Neuronal stem cell (in vitro differentiated cells): ENCODE measurements around the gene PRRX1.

Experiments used
- DNase-seq: peaks from one replicate; pipeline ENCODE4 v3.0.0-alpha.2; 2013; ENCODE audit warnings: low spot score
- H2AFZ ChIP-seq: one replicate; pipeline ENCODE4 v1.6.1; 2013; ENCODE audit warnings: mild to moderate bottlenecking, low read length, inconsistent platforms
- H2AK5ac ChIP-seq: 2 replicates; pipeline ENCODE4 v1.6.1; 2013; ENCODE audit warnings: low read depth, mild to moderate bottlenecking, inconsistent platforms, low read length, moderate library complexity, mixed read lengths
- H2BK120ac ChIP-seq: 2 replicates; pipeline ENCODE4 v1.6.1; 2013; ENCODE audit warnings: low read depth, mild to moderate bottlenecking, inconsistent platforms, low read length, moderate library complexity, mixed read lengths
- H2BK12ac ChIP-seq: one replicate; pipeline ENCODE4 v1.6.1; 2013; ENCODE audit warnings: low read length, inconsistent platforms
- H2BK15ac ChIP-seq: 2 replicates; pipeline ENCODE4 v1.6.1; 2013; ENCODE audit warnings: mild to moderate bottlenecking, low read length, inconsistent platforms, mixed read lengths
- H2BK5ac ChIP-seq: one replicate; pipeline ENCODE4 v1.6.1; 2013; ENCODE audit warnings: inconsistent platforms, mild to moderate bottlenecking, low read length, moderate library complexity
- H3K14ac ChIP-seq: one replicate; pipeline ENCODE4 v1.6.1; 2013; ENCODE audit warnings: low read length, inconsistent platforms
- H3K18ac ChIP-seq: 2 replicates; pipeline ENCODE4 v1.6.1; 2013; ENCODE audit warnings: low read length, inconsistent platforms
- H3K23ac ChIP-seq: 2 replicates; pipeline ENCODE4 v1.6.1; 2013; ENCODE audit warnings: low read depth, mild to moderate bottlenecking, mixed read lengths, low read length, inconsistent platforms; ENCODE audit not compliant: poor library complexity
- H3K27ac ChIP-seq: replicated peaks from 3 replicates; pipeline ENCODE4 v1.5.1; 2013; ENCODE audit warnings: low read length, inconsistent platforms
- H3K27me3 ChIP-seq, 3 experiments: 2 replicates each; pipeline ENCODE4 v1.6.1; 2013; ENCODE audit warnings: low read length in 3 of 3, mild to moderate bottlenecking in 2 of 3, inconsistent platforms in 1 of 3, low read depth in 1 of 3, mixed read lengths in 1 of 3, moderate library complexity in 1 of 3; ENCODE audit not compliant: control insufficient read depth in 3 of 3, insufficient read depth in 3 of 3
- H3K36me3 ChIP-seq, 2 donors: replicated peaks in 1 of 2; 2 replicates each; pipeline ENCODE4 v1.6.1; 2013; ENCODE audit warnings: low read length in 2 of 2; ENCODE audit not compliant: control insufficient read depth in 2 of 2, insufficient read depth in 2 of 2
- H3K4ac ChIP-seq: 2 replicates; pipeline ENCODE4 v1.6.1; 2013; ENCODE audit warnings: inconsistent platforms, mild to moderate bottlenecking, low read length, moderate library complexity
- H3K4me1 ChIP-seq, 2 donors: 1 replicate in 1 of 2; 2 replicates in 1 of 2; pipeline ENCODE4 v1.6.1; 2013; ENCODE audit warnings: low read length in 2 of 2, low read depth in 1 of 2; ENCODE audit not compliant: control insufficient read depth in 2 of 2, insufficient read depth in 1 of 2
- H3K4me2 ChIP-seq: one replicate; pipeline ENCODE4 v1.6.1; 2013; ENCODE audit warnings: mild to moderate bottlenecking, low read length, inconsistent platforms; ENCODE audit not compliant: insufficient read depth, poor library complexity, severe bottlenecking
- H3K4me3 ChIP-seq, 2 donors: 2 replicates each; pipeline ENCODE4 v1.5.1; 2013; ENCODE audit warnings: low read length in 2 of 2, mild to moderate bottlenecking in 2 of 2, inconsistent platforms in 1 of 2, moderate library complexity in 1 of 2
- H3K79me1 ChIP-seq: one replicate; pipeline ENCODE4 v1.6.1; 2013; ENCODE audit warnings: low read depth, mild to moderate bottlenecking, inconsistent platforms, low read length, moderate library complexity
- H3K9ac ChIP-seq: one replicate; pipeline ENCODE4 v1.6.1; 2013; ENCODE audit warnings: mild to moderate bottlenecking, low read depth, low read length, inconsistent platforms; ENCODE audit not compliant: poor library complexity
- H3K9me3 ChIP-seq, 2 donors: replicated peaks in 1 of 2; 2 replicates each; pipeline versions ENCODE3 to v1.6.1; 2013; ENCODE audit warnings: low read length in 2 of 2, mild to moderate bottlenecking in 2 of 2, inconsistent platforms in 1 of 2, low read depth in 1 of 2, mixed read lengths in 1 of 2, moderate library complexity in 1 of 2; ENCODE audit not compliant: control insufficient read depth in 2 of 2, insufficient read depth in 1 of 2
- H4K8ac ChIP-seq: one replicate; pipeline ENCODE4 v1.6.1; 2013; ENCODE audit warnings: low read depth, mild to moderate bottlenecking, inconsistent platforms, low read length, moderate library complexity
- H4K91ac ChIP-seq: one replicate; pipeline ENCODE4 v1.6.1; 2013; ENCODE audit warnings: low read length, low read depth, mild to moderate bottlenecking, inconsistent platforms; ENCODE audit not compliant: poor library complexity
- WGBS, 2 donors: extraction: QIAGEN DNeasy Blood & Tissue Kit; methylation state at CpG; one replicate each; pipeline ENCODE4 v1.1.7; 2013; ENCODE audit warnings: missing lambda C conversion rate in 2 of 2, mixed read lengths in 1 of 2; ENCODE audit not compliant: insufficient read length in 2 of 2, insufficient replicate concordance in 1 of 2; ENCODE audit errors: extremely low coverage in 2 of 2; 5-methylcytosine and 5-hydroxymethylcytosine counted together

The PRRX1 gene

DNA sequence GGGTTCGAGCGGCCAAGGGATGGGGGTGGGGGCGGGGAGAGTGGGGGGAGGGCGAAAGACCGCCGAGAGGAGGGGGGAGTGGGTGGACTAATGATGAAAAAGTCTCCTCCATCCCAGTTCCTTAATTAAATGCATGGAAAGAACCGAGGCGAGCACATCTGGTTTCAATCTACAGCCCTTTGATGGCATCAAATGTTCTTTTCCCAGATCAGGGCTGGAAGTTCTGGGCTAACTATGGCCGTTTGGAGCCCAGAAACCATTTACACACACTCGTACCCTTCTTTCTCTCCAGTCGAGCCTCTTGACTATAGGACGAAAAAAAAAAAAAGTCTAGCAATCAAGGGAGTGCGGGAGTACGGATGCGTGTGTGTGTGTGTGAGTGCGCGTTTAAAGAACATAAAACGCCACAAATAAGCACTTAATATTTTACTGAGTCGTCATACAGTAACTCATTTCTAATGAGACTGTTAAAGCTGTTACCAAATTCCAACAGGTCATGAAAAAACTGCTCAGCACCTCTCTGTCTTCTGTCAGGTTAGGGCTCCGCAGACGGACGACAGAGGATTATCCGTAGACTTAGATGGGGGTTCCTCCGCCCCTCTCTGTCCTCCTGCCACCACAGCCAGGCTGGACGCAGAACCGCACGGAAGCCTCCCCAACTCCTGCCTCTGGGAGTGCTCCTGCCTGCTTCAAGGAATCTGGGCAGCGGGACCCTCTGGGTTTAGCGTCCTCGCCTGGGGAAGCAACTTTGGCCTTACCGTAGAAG, 2.1 kb upstream of the PRRX1 start:
- Histone ChIP-seq H2BK15ac (no peak overlapping the region), H3K9me3 (peaks cover 0 to 1% of the 10 kb centered on the region in 2 donors), H3K27me3 (peaks cover 42 to 93% (median 82%) of the 10 kb centered on the region in 3 experiments), H2AK5ac (no peak overlapping the region), H2BK120ac (no peak overlapping the region), H4K91ac (no peak overlapping the region), H3K79me1 (no peaks in the 10 kb centered on the region), H3K4ac (no peak overlapping the region), H3K4me1 (peaks cover 9 to 11% of the 10 kb centered on the region in 2 donors), H2AFZ (no peak overlapping the region), H2BK5ac (no peak overlapping the region), H3K9ac (no peak overlapping the region), H3K18ac (no peak overlapping the region), H3K4me2 (peak overlapping the region; percentile 37), H2BK12ac (no peak overlapping the region), H3K14ac (no peak overlapping the region), H3K36me3 (no peaks in the 10 kb centered on the region), H3K27ac (no peak overlapping the region), H3K23ac (no peak overlapping the region), H4K8ac (no peak overlapping the region), H3K4me3 (no peak overlapping the region)
- WGBS, 2 donors = no CpG with 5 or more reads among the region's 31 CpGs
- DNase-seq = no peak

DNA sequence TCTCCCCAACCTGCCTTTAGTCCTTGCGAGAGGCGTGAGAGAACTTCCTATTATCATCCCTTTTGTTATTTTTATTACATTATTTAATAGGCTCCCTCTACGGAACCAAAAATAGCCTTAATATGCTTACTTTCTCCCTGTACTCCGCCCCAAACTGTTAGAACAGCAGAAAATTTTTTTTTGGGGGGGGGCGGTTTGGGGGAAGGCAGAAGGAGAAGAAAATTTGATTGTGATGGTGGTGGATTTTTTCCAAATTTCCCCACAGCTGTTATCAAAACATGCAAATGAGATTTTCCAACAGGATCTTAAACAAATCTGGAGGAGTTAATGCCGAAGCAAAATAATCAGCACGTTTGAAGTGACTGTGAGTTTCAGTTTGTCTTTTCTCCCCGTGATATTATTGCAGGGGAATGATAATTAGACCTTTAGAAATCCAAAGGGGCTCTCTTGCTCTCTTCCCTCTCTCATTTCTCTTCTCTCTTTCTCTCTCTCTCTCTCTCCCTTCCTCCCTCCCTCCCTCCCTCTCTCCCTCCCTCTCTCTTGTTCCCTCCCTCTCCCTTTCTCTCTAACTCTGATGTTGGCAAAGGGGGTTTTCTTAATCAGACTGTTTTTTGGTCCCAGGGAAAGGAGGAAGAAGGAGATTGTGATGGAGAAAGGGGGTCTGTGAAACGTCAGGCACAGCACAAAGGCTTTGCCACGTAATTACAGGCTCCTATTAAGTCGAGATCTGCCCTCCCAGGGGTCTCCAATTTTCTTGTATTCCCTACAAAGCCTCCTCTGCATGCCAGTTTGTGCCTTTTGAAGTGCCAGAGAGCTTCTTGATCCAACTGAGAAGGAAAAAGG, 1.1 kb upstream of the PRRX1 start:
- no peak overlapping the region for H3K4ac ChIP-seq
- no peak overlapping the region for H3K23ac ChIP-seq
- H3K27me3 ChIP-seq = peaks cover 47 to 97% (median 92%) of the 10 kb centered on the region in 3 experiments
- no peak overlapping the region for H4K91ac ChIP-seq
- peaks cover 11 to 12% of the 10 kb centered on the region in 2 donors for H3K4me1 ChIP-seq
- H3K18ac ChIP-seq = no peak overlapping the region
- no peak overlapping the region for H3K4me3 ChIP-seq
- no peak for DNase-seq
- no peak overlapping the region for H4K8ac ChIP-seq
- H3K14ac ChIP-seq = no peak overlapping the region
- H3K9ac ChIP-seq = no peak overlapping the region
- H3K4me2 ChIP-seq = no peak overlapping the region
- H3K36me3 ChIP-seq = no peaks in the 10 kb centered on the region
- H3K79me1 ChIP-seq = no peaks in the 10 kb centered on the region
- H2AFZ ChIP-seq = no peak overlapping the region
- no CpG with 5 or more reads among the region's 11 CpGs for WGBS, 2 donors
- no peak overlapping the region for H2BK120ac ChIP-seq
- no peak overlapping the region for H2BK15ac ChIP-seq
- no peak overlapping the region for H3K27ac ChIP-seq
- no peak overlapping the region for H2AK5ac ChIP-seq
- no peak overlapping the region for H2BK12ac ChIP-seq
- H2BK5ac ChIP-seq = no peak overlapping the region
- peaks cover 1 to 3% of the 10 kb centered on the region in 2 donors for H3K9me3 ChIP-seq

DNA sequence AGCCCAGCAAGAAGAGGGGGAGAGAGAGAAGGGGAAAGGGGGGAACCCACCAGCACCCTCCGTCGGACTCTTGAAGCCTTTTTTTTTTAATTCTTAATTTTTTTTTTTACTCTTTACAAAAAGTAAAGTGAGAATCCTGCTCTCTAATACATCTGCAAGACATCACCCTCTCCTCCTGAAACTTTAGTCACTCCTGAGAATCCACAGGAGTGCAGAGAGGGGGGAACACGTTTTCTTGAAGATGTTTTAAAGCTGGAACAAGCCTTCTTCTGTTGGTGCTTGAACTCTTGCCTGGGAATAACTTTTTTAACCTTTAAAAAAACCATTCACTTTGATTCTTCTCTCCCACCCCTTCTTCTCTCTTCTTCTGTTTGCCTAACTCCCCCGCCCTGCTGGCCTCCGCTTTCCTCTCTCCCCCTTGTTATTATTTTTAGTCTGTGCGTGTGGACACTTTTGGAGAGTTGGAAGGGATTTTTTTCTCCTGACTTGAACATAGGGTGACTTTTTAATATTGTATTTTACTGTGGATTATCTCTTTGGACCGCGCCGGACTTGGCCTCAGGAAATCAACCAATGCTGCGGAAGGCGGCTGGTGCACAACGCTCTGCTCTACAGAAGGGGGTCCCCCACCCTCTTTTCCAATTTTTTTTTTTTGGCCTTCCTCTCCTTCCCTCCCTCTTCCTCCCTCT, 383 bp upstream of the PRRX1 start:
- Histone ChIP-seq H2AFZ (peak overlapping the region; percentile 94), H3K79me1 (no peaks in the 10 kb centered on the region), H2BK120ac (no peak overlapping the region), H2BK15ac (no peak overlapping the region), H3K4me3 (no peak overlapping the region), H3K14ac (no peak overlapping the region), H3K4me1 (peaks cover 11 to 13% of the 10 kb centered on the region in 2 donors), H2BK5ac (no peak overlapping the region), H3K9me3 (peaks cover 1 to 3% of the 10 kb centered on the region in 2 donors), H4K8ac (no peak overlapping the region), H3K36me3 (no peaks in the 10 kb centered on the region), H3K18ac (no peak overlapping the region), H3K27me3 (peaks cover 47 to 99% (median 98%) of the 10 kb centered on the region in 3 experiments), H3K4me2 (peak overlapping the region; percentile 81), H3K9ac (no peak overlapping the region), H2AK5ac (no peak overlapping the region), H4K91ac (no peak overlapping the region), H3K23ac (no peak overlapping the region), H3K4ac (no peak overlapping the region), H3K27ac (no peak overlapping the region), H2BK12ac (no peak overlapping the region)
- no CpG with 5 or more reads among the region's 12 CpGs for WGBS, 2 donors
- no peak for DNase-seq
